HEK293T (cell line): ENCODE data around the gene GCLM.

Source experiments
- FOXA1 ChIP-seq: fragments of 450-650 bp; IDR thresholded peaks from 2 replicates; pipeline ENCODE4 v1.6.1; 2016; ENCODE audit warnings: mild to moderate bottlenecking
- FOXM1 ChIP-seq: fragments of 450-650 bp; IDR thresholded peaks from 2 replicates; pipeline ENCODE4 v1.6.1; 2017; ENCODE audit warnings: mild to moderate bottlenecking, borderline replicate concordance
- SP1 ChIP-seq: fragments of 450-650 bp; IDR thresholded peaks from 2 replicates; pipeline ENCODE4 v1.6.1; 2017

- TF ChIP-seq SP1 (no peak), FOXA1 (no peak), FOXM1 (no peak)
Measured at GRCh38 chr1:93842750-93843500, 66.3 kb downstream of the GCLM start.
